Sigmoid colon (tissue), 7 donors: ENCODE measurements around the gene SND1. TPM values are rescaled to one million over a fixed set of nuclear protein-coding genes. Genes with fewer than 3 reads are reported as not detected.

Experiments used
- DNase-seq: peaks from one replicate; pipeline ENCODE4 v3.0.0-alpha.2; 2019
- H3K27ac ChIP-seq, 4 donors: fragments of 200-600 bp; sonication (generic); one replicate each; pipeline ENCODE4 v1.5.1; 2016 to 2019; ENCODE audit warnings: mild to moderate bottlenecking in 1 of 4
- H3K27me3 ChIP-seq, 3 donors: fragments of 200-600 bp; sonication (generic); one replicate each; pipeline ENCODE4 v1.5.1; 2019; ENCODE audit warnings: mild to moderate bottlenecking in 1 of 3
- H3K36me3 ChIP-seq, 4 donors: fragments of 200-600 bp; sonication (generic); one replicate each; pipeline ENCODE4 v1.5.1; 2016 to 2019
- H3K4me1 ChIP-seq, 4 donors: fragments of 200-600 bp; sonication (generic); one replicate each; pipeline ENCODE4 v1.5.1; 2017 to 2019
- H3K4me3 ChIP-seq, 4 donors: fragments of 200-600 bp; sonication (generic); one replicate each; pipeline ENCODE4 v1.5.1; 2017 to 2019; ENCODE audit warnings: mild to moderate bottlenecking in 2 of 4, moderate library complexity in 1 of 4
- H3K9me3 ChIP-seq, 4 donors: fragments of 200-600 bp in 3 of 4; sonication (generic) in 3 of 4; one replicate each; pipeline versions ENCODE4 v1.5.1 to v1.6.1; 2013 to 2019
- CTCF ChIP-seq, 4 experiments: fragments of 450-650 bp in 3 of 4; fragments of 200-600 bp in 1 of 4; IDR thresholded peaks; one replicate each; pipeline ENCODE4 v1.5.1; 2016 to 2019; ENCODE audit warnings: antibody characterized with exemption in 4 of 4, mild to moderate bottlenecking in 3 of 4, moderate library complexity in 2 of 4
- EP300 ChIP-seq, 4 donors: sonication (generic); formaldehyde crosslinking; IDR thresholded peaks; one replicate each; pipeline ENCODE4 v1.6.1; 2017; ENCODE audit warnings: antibody characterized with exemption in 4 of 4
- POLR2A ChIP-seq, 2 donors: fragments of 450-650 bp; IDR thresholded peaks; one replicate each; pipeline ENCODE4 v1.6.1; 2016; ENCODE audit warnings: antibody characterized with exemption in 2 of 2, mild to moderate bottlenecking in 2 of 2, moderate library complexity in 2 of 2
- POLR2AphosphoS5 ChIP-seq, 4 donors: sonication (generic); formaldehyde crosslinking; IDR thresholded peaks; one replicate each; pipeline ENCODE4 v1.6.1; 2017; ENCODE audit warnings: antibody characterized with exemption in 4 of 4
- WGBS, 2 donors: extraction: QIAGEN DNeasy Blood & Tissue Kit; methylation state at CpG; one replicate each; pipeline ENCODE4 v1.1.7; 2013; 5-methylcytosine and 5-hydroxymethylcytosine counted together
- intact Hi-C: fragments of 100-400 bp; cut with DNase I; formaldehyde crosslinking; loops from one replicate; pipeline ENCODE4 v1.15.1; 2023
- polyA plus RNA-seq, 3 donors: library from polyadenylated mRNA; stranded (reverse); fragments of 200-250 nt; gene quantifications; one replicate each; pipeline ENCODE4 v1.2.3, GENCODE V29; 2013
- total RNA-seq, 4 donors: library from RNA; depleted of rRNA; stranded (reverse); fragments of >200 nt; gene quantifications; one replicate each; pipeline ENCODE4 v1.1.0, GENCODE V29; 2016
- donor health status: healthy with polysubstance abuse.
- donor health status: Bipolar disorder and iron deficiency.
- donor health status: healthy.

Gene SND1
- total and polyA plus RNA-seq, 7 donors = 30.6 to 93.4 (median 71.3) TPM

GRCh38 chr7:128053023-128053422 is 401.0 kb downstream of the SND1 start:
- TF ChIP-seq POLR2A (IDR thresholded peaks at IDR 0.05) (no peak), EP300 (IDR thresholded peaks at IDR 0.05) (no peak), POLR2AphosphoS5 (IDR thresholded peaks at IDR 0.05) (no peak), CTCF (IDR thresholded peaks at IDR 0.05) (no peak)
- no peak for DNase-seq
- no peak overlapping the region for H3K27ac ChIP-seq
- H3K36me3 ChIP-seq = no peaks in the 10 kb centered on the region
- H3K27me3 ChIP-seq = no peaks in the 10 kb centered on the region
- H3K4me1 ChIP-seq = no peaks in the 10 kb centered on the region
- intact Hi-C loops = no loop called here
- H3K9me3 ChIP-seq = no peaks in the 10 kb centered on the region
- H3K4me3 ChIP-seq = no peak overlapping the region

DNA sequence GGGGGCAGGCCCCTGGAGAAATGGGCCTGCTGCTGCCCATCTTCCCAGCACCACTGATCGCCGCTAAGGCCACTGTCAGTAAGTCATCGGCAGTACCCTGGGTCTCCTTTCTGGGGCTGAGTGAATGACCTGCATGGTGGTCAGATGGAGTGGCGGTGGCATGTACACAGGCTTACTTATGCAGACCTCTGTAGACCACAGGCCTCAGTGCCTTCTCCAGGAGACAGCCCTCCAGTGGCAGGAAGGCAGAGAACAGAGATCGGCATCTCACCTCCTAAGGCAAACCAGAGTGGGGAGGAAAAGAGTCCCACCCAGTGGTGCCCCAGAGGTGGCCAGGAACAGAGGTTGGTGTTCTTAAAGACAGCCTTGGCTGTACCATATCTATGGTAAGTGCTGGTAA is 402.0 kb downstream of the SND1 start:
- 93 to 97% methylated on average over 5 of the region's 5 CpGs for WGBS, 2 donors
- DNase-seq = no peak
- TF ChIP-seq POLR2A (IDR thresholded peaks at IDR 0.05) = no peak
- TF ChIP-seq EP300 (IDR thresholded peaks at IDR 0.05) = no peak
- TF ChIP-seq POLR2AphosphoS5 (IDR thresholded peaks at IDR 0.05) = no peak
- Histone ChIP-seq H3K4me1 (no peaks in the 10 kb centered on the region), H3K9me3 (no peaks in the 10 kb centered on the region), H3K4me3 (no peak overlapping the region), H3K27me3 (no peaks in the 10 kb centered on the region), H3K27ac (no peak overlapping the region), H3K36me3 (no peaks in the 10 kb centered on the region)
- intact Hi-C loops = no loop called here

GRCh38 chr7:128054511-128054910 is 402.5 kb downstream of the SND1 start:
- Histone ChIP-seq H3K4me1 (peaks cover 0 to 2% (median 0%) of the 10 kb centered on the region in 4 donors), H3K4me3 (no peak overlapping the region), H3K27me3 (no peaks in the 10 kb centered on the region), H3K36me3 (no peaks in the 10 kb centered on the region), H3K9me3 (no peaks in the 10 kb centered on the region), H3K27ac (no peak overlapping the region)
- no peak for TF ChIP-seq EP300 (IDR thresholded peaks at IDR 0.05)
- no peak for TF ChIP-seq POLR2A (IDR thresholded peaks at IDR 0.05)
- no peak for TF ChIP-seq CTCF (IDR thresholded peaks at IDR 0.05)
- TF ChIP-seq POLR2AphosphoS5 (IDR thresholded peaks at IDR 0.05) = no peak
- intact Hi-C loops = no loop called here
- no peak for DNase-seq
- 88 to 89% methylated on average over 4 of the region's 4 CpGs for WGBS, 2 donors

DNA sequence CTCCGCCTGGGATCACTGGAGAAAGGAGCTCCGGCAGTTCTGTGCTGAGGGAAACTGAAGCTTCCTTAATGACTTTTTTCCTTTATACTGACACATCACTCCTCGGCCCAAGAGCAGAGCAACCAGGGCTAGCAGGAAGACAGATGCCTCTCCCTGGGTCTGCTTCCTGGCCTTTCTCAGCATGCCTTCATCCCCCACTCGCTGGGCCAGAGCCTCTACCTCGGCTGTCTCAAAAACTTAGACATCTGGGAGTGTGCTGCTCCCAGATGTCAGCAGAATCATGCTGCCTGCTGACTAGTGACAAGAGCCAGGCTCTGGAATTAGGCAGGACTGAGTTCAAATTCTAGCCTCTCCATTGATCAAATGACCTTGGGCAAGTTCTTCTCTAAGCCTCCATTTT is 403.6 kb downstream of the SND1 start:
- 87 to 94% methylated on average over 5 of the region's 5 CpGs for WGBS, 2 donors
- no peak for TF ChIP-seq POLR2AphosphoS5 (IDR thresholded peaks at IDR 0.05)
- TF ChIP-seq EP300 (IDR thresholded peaks at IDR 0.05) = no peak
- TF ChIP-seq POLR2A (IDR thresholded peaks at IDR 0.05) = no peak
- TF ChIP-seq CTCF (IDR thresholded peaks at IDR 0.05) = no peak

DNA sequence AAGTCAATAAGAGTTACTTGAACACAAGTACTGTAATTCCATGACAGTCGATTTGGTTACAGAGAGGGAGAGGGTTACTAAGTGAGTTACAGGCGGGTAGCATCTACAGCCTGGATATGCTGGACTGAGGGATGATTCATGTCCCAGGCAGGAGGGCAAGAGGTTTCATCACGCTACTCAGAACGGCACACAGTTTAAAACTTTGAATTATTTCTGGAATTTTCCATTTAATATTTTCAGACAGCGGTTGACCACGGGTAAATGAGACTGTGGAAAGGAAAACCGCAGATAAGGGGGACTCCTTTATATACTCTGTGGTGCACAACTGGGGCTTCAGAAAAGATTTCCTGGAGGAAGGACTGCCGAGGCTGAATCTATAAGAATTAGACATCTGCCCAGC is 404.9 kb downstream of the SND1 start:
- no peak for DNase-seq
- 92 to 95% methylated on average over 8 of the region's 8 CpGs for WGBS, 2 donors
- H3K36me3 ChIP-seq = no peaks in the 10 kb centered on the region
- H3K4me3 ChIP-seq = no peak overlapping the region
- H3K27ac ChIP-seq = no peak overlapping the region
- peaks cover 0 to 6% (median 0%) of the 10 kb centered on the region in 4 donors for H3K4me1 ChIP-seq
- H3K9me3 ChIP-seq = no peaks in the 10 kb centered on the region
- TF ChIP-seq EP300 (IDR thresholded peaks at IDR 0.05) = no peak
- no peak for TF ChIP-seq POLR2AphosphoS5 (IDR thresholded peaks at IDR 0.05)
- no peak for TF ChIP-seq POLR2A (IDR thresholded peaks at IDR 0.05)
- no peak for TF ChIP-seq CTCF (IDR thresholded peaks at IDR 0.05)
- intact Hi-C loops = no loop called here
- no peaks in the 10 kb centered on the region for H3K27me3 ChIP-seq

More for the DNA sequence above, 403.6 kb downstream of the SND1 start:
- Histone ChIP-seq H3K27me3 (no peaks in the 10 kb centered on the region), H3K36me3 (no peaks in the 10 kb centered on the region), H3K4me3 (no peak overlapping the region), H3K27ac (no peak overlapping the region), H3K4me1 (peaks cover 0 to 6% (median 0%) of the 10 kb centered on the region in 4 donors), H3K9me3 (no peaks in the 10 kb centered on the region)
- no peak for DNase-seq
- intact Hi-C loops = no loop called here
